ENCODE results near the gene MAP4K2. TPM values are rescaled to one million over a fixed set of nuclear protein-coding genes. Genes with fewer than 3 reads are reported as not detected.
A peak's percentile ranks its signal among the peaks of the same experiment; 100 is the strongest.

Gene MAP4K2
- total RNA-seq, 1 experiment from 2014 or later = 34.3 TPM

DNA sequence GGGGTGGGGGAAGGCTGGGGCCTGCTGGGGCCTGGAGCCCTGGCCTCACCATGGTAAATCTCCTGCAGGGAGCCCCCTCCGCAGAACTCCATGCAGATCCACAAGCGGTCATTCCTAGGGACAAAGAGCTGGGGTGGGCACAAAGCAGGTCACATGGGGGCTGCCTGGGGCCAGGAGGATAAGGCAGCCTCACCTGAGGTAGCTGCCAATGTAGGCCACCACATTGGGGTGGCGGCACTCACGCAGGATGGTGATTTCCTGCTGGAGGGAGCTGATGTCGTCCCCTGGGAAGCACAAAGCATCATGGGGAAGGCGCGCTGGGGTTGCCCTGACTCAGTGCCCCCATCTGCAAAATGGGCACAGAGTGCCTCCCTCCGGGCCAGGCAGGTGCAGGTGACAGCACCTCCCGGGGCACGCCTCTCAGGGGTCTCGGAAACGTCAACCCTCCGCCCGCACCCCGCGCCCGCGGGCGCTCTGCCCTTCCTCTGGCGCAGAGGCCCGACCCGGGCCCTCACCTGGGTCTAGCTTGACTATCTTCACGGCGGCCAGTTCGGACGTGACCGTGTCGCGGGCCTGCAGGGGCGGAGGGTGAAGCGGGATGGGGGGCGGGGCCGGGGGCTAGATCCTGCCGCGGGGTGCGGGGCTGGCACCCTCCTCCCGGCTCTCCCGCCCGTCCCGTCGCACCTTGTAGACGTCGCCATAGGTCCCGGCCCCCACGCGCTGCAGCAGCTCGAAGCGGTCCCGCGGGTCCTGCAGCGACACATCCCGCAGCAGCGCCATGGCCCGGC is 450 bp downstream of the MAP4K2 start:
- H3K79me2 ChIP-seq (ENCODE audit: low read depth) = no peaks in the 10 kb centered on the region
- H3K4me3 ChIP-seq = peak overlapping the region; percentile 64
- H3F3A ChIP-seq (ENCODE audit: insufficient read depth, low read depth) = peaks cover 24% of the 10 kb centered on the region
- H3K27me3 ChIP-seq (ENCODE audit: insufficient read depth, low read depth) = no peaks in the 10 kb centered on the region
- peak overlapping the region; percentile 66 for H3K4me2 ChIP-seq
- H3K9me3 ChIP-seq (ENCODE audit: insufficient read depth, low read depth) = no peaks in the 10 kb centered on the region
- no peaks in the 10 kb centered on the region for H4K20me1 ChIP-seq (ENCODE audit: insufficient read depth)
- ChIA-PET POLR2A (ENCODE audit: unreplicated experiment) (interaction anchor here (0.6 kb wide), 2 partner anchors 24 to 320 kb away, joined by 3 to 9 read pairs; partner anchors contain the start of genes FAU, MRPL49 and SF1), CTCF (interaction anchor here (0.6 to 1.2 kb wide), 5 partner anchors 41 to 460 kb away, joined by 3 to 6 read pairs (median 5); partner anchors contain the start of gene ZNHIT2)
- no peak overlapping the region for H3K27ac ChIP-seq
- BruUV-seq (replicated peaks) = TSS peak; percentile 12
- H3K36me3 ChIP-seq (ENCODE audit: low read depth) = peaks cover 1% of the 10 kb centered on the region; the same call in 1 of the 2 replicates
- TF ChIP-seq EZH2 (IDR thresholded peaks at IDR 0.05; ENCODE audit: low read depth) = no peak
- TF ChIP-seq, protein P1, sequence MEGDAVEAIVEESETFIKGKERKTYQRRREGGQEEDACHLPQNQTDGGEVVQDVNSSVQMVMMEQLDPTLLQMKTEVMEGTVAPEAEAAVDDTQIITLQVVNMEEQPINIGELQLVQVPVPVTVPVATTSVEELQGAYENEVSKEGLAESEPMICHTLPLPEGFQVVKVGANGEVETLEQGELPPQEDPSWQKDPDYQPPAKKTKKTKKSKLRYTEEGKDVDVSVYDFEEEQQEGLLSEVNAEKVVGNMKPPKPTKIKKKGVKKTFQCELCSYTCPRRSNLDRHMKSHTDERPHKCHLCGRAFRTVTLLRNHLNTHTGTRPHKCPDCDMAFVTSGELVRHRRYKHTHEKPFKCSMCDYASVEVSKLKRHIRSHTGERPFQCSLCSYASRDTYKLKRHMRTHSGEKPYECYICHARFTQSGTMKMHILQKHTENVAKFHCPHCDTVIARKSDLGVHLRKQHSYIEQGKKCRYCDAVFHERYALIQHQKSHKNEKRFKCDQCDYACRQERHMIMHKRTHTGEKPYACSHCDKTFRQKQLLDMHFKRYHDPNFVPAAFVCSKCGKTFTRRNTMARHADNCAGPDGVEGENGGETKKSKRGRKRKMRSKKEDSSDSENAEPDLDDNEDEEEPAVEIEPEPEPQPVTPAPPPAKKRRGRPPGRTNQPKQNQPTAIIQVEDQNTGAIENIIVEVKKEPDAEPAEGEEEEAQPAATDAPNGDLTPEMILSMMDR (conservative IDR thresholded peaks at IDR 0.05) = no peak
- intact Hi-C loops (cut with micrococcal nuclease; ENCODE audit: unreplicated experiment) = loop anchor here (1.0 kb wide), 1 partner anchor 41 kb away; no protein-coding TSS in a partner anchor
- H2AFZ ChIP-seq = peak overlapping the region; percentile 80; the same call in 1 of the 2 replicates
- H3K4me1 ChIP-seq (replicated peaks; ENCODE audit: insufficient read depth) = peaks cover 20% of the 10 kb centered on the region
- no peaks in the 10 kb centered on the region for H3K9me2 ChIP-seq (ENCODE audit: insufficient read depth)
- DNase-seq = no peak

DNA sequence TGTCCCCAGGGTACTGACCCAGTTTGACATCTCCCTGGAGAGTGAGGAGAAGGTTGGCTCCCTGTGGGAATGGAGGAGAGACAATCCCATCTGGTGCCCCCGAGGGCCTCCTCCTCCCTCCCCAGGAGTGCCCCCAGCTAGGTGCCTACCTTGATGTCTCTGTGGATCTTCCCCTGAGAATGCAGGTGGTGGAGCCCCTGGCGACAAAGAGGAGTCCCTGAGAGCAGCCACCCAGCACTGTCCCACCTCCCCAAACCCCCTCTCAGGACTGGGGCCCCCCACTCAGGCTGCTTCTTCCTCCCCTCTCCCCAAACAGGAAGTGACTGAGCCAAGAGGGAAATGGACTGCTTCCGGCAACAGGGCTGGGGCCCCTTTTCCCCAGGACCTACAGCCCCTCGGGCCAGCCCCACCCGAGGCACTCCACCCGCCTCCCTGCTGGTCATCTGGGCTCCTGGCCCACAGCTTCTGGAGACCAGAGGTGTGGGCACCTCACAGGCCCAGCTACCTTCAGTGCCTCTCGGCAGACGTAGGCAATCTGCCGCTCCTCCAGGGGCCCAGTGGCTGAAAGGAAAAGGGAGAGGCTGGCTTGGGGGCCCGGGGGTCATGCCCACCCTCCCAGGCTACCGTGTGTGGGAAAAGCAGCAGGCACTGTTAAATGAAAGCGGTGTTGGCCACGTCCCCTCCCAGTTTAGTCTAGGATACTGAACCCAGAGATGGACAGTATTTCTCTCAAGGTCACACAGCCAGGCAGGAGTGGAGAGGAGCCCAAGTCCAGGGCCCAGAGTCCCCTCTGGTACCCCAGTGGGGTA is 1.2 kb downstream of the MAP4K2 start:
- H2AFZ ChIP-seq = no peak overlapping the region
- ChIA-PET CTCF (interaction anchor here (0.6 kb wide), 2 partner anchors 10 to 459 kb away, joined by 3 read pairs; no protein-coding TSS in a partner anchor), POLR2A (ENCODE audit: unreplicated experiment) (interaction anchor here (0.6 to 0.7 kb wide), 2 partner anchors 15 to 320 kb away, joined by 3 to 6 read pairs; partner anchors contain the start of genes FAU and MRPL49)
- H3K79me2 ChIP-seq (ENCODE audit: low read depth) = no peaks in the 10 kb centered on the region
- no peaks in the 10 kb centered on the region for H3K9me2 ChIP-seq (ENCODE audit: insufficient read depth)
- no TSS peak for BruUV-seq (replicated peaks)
- H3K9me3 ChIP-seq (ENCODE audit: insufficient read depth, low read depth) = no peaks in the 10 kb centered on the region
- no peak overlapping the region for H3K27ac ChIP-seq
- peak overlapping the region; percentile 66; the same call in 1 of the 2 replicates for H3K4me2 ChIP-seq
- peaks cover 20% of the 10 kb centered on the region for H3F3A ChIP-seq (ENCODE audit: insufficient read depth, low read depth)
- no peak for TF ChIP-seq EZH2 (IDR thresholded peaks at IDR 0.05; ENCODE audit: low read depth)
- TF ChIP-seq, protein P1 (conservative IDR thresholded peaks at IDR 0.05) = no peak
- H3K27me3 ChIP-seq (ENCODE audit: insufficient read depth, low read depth) = no peaks in the 10 kb centered on the region
- no peak overlapping the region for H3K4me3 ChIP-seq
- intact Hi-C loops (cut with micrococcal nuclease; ENCODE audit: unreplicated experiment) = no loop called here
- no peaks in the 10 kb centered on the region for H4K20me1 ChIP-seq (ENCODE audit: insufficient read depth)
- H3K36me3 ChIP-seq (ENCODE audit: low read depth) = no peaks in the 10 kb centered on the region; the same call in 1 of the 2 replicates
- peaks cover 20% of the 10 kb centered on the region for H3K4me1 ChIP-seq (replicated peaks; ENCODE audit: insufficient read depth)
- no peak for DNase-seq

DNA sequence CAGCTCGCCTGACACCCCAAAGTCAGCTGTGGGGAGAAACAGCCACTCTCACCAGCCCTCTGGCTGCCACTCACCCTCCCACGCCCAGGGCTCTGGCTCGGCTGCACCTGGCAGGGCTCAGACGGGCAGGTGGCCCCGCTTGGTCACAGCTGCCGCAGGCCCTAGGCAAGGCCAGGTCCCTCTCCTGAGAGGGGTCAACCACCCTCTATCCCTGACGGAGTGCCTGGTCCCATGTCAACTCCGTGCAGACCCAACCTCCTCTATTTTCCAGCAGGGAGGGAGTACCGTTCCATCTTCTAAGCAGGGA is 1.9 kb downstream of the MAP4K2 start:
- intact Hi-C loops (cut with micrococcal nuclease; ENCODE audit: unreplicated experiment) = no loop called here
- Histone ChIP-seq H3K27me3 (ENCODE audit: insufficient read depth, low read depth) (no peaks in the 10 kb centered on the region), H3K9me2 (ENCODE audit: insufficient read depth) (no peaks in the 10 kb centered on the region), H3K36me3 (ENCODE audit: low read depth) (no peaks in the 10 kb centered on the region; the same call in 1 of the 2 replicates), H3K4me3 (no peak overlapping the region), H3K4me2 (no peak overlapping the region), H3F3A (ENCODE audit: insufficient read depth, low read depth) (peaks cover 20% of the 10 kb centered on the region), H3K9me3 (ENCODE audit: insufficient read depth, low read depth) (no peaks in the 10 kb centered on the region), H3K79me2 (ENCODE audit: low read depth) (no peaks in the 10 kb centered on the region), H4K20me1 (ENCODE audit: insufficient read depth) (no peaks in the 10 kb centered on the region), H3K27ac (no peak overlapping the region), H3K4me1 (replicated peaks; ENCODE audit: insufficient read depth) (peaks cover 20% of the 10 kb centered on the region), H2AFZ (no peak overlapping the region)
- DNase-seq = no peak
- TF ChIP-seq, protein P1 (conservative IDR thresholded peaks at IDR 0.05) = no peak
- no peak for TF ChIP-seq EZH2 (IDR thresholded peaks at IDR 0.05; ENCODE audit: low read depth)
- ChIA-PET POLR2A (ENCODE audit: unreplicated experiment) (no interaction called here), CTCF (interaction anchor here (0.6 kb wide), 1 partner anchor 123 kb away, joined by 4 read pairs; the partner anchor contains the start of gene PPP2R5B)
- no TSS peak for BruUV-seq (replicated peaks)
